DMS114 treated with DMSO at 0.1 percent for 48 hours (cell line): Measurements from ENCODE around the gene PRSS21.
A peak's percentile ranks its signal among the peaks of the same experiment; 100 is the strongest.

Source experiments
- DNase-seq: peaks from one replicate; lab custom pipeline; 2025; ENCODE audit not compliant: unreplicated experiment; lab: John Stamatoyannopoulos, UW

PRSS21 gene, protein sequence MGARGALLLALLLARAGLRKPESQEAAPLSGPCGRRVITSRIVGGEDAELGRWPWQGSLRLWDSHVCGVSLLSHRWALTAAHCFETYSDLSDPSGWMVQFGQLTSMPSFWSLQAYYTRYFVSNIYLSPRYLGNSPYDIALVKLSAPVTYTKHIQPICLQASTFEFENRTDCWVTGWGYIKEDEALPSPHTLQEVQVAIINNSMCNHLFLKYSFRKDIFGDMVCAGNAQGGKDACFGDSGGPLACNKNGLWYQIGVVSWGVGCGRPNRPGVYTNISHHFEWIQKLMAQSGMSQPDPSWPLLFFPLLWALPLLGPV

DNA sequence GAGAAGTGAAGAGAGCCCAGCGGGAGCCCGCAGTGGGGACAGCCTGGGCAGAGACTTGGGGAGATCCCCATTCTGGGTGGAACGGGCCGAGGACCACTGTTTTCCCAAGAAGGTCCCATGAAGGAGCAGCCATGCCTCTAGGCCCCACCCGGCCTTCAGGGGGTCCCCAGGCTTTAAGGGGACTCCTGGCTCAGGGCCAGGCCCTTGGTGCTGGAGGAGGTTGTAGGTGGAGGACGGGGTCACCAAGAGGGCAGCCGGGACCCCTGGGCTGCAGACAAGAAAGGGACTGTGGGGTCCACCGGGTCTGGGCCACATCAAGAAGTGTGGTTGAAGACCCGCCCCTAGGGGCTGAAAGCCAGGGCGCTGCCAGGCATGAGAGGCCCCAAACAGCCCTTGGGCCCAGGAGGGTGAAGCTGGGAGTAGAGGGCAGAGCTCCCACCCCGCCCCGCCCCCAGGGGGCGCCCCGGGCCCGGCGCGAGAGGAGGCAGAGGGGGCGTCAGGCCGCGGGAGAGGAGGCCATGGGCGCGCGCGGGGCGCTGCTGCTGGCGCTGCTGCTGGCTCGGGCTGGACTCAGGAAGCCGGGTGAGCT lies at the start of gene PRSS21:
Gene PRSS21, plus strand, starts transcription at position 487 of the 589 bp plus-strand sequence. Its CDS starts 32 bp downstream, at position 519.
- DNase-seq = no peak

DNA sequence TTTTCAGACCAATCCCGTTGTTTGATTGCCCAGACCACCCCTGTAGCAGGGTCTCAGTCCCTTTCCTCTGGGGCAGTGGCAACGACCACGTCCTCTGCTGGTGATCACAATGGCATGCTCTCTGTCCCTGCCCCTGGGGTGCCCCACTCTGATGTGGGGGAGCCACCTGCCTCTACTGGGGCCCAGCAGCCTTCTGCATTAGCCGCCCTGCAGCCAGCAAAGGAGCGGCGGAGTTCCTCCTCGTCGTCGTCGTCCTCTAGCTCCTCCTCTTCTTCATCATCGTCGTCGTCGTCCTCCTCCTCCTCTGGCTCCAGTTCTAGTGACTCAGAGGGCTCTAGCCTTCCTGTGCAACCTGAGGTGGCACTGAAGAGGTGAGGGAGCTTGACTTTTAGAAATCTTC lies 49.1 kb upstream of the PRSS21 start:
- DNase-seq = no peak

DNA sequence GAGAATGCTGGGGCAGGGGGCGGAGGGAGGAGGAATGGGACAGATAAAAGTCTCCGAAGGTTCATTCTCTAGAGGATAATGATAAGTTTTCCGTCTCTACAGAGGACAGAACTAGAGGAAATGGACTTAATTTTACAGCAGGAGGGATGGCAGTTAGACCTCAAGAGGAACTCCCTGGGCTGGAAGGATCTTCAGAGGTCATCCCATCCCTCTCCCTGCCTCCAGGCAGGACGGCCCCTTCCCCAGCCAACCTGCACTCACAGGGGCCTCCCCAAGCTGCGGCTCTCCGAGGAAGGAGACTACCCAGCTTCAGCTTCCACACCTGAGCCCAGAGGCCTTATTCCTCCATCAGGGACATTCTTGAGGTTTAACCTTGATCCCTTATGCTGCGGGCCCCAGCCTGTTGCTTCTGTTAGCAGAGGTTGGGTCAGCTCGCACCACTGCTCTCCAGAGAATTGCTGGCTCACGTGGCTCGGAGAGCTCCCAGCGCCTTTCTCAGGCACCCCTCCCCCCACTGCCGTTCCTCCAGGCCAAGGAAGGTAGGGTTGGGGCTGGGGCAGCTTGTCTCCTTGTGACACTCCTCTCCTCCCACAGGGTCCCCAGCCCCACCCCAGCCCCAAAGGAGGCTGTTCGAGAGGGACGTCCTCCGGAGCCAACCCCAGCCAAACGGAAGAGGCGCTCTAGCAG lies 48.5 kb upstream of the PRSS21 start:
- no peak for DNase-seq

DNA sequence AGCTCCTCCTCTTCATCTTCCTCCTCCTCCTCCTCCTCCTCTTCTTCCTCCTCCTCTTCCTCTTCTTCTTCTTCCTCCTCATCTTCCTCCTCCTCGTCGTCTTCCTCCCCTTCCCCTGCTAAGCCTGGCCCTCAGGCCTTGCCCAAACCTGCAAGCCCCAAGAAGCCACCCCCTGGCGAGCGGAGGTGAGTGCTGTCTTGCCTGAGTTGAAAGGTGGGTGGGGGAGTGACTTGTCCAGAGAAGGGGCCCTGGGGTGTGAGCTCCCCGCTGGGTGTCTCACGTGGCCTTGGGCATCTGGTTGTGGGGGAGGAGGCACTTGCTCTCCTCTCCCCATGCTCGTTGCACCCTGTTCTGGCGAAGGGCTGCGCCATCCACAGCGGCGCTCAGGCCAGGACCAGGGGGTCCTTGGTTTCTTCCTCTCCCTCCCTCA lies 47.9 kb upstream of the PRSS21 start:
- no peak for DNase-seq

GRCh38 chr16:2769675-2770056 lies 47.4 kb upstream of the PRSS21 start:
- peak; percentile 32 for DNase-seq

DNA sequence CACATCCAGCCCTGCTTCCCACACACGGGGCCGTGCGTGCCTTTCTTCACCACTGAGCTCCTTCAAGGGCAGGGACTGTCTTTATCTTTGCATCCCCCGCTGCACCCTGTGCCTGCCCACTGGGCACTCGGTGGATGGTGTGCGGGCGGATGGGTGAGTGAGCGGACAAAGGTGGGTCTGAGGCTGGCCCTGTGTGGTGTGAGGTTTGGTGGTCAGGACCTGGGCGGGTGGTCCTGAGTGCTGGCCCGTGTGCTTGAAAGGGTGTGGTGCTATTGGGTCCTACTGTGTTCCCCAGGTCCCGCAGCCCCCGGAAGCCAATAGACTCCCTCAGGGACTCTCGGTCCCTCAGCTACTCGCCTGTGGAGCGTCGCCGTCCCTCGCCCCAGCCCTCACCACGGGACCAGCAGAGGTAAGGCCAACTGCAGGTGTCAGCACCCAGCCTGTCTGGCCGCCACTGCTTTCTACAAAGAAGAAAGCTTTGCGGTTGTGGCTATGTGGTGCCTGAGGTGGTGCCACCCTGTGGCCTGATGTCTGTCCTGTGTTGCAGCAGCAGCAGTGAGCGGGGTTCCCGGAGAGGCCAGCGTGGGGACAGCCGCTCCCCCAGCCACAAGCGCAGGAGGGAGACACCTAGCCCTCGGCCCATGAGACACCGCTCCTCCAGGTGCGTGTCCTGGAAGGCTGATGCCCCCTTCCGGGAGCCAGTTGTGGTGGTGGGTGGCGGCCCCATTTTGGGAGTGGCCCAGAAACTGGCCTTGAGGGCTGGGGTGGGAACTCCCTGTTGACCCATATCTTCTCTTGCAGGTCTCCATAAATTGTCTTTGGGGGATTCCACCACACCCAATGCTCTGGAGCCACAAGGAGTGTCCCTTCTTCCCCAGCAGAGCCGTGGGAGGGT lies 46.7 kb upstream of the PRSS21 start:
- DNase-seq = peak; percentile 27

DNA sequence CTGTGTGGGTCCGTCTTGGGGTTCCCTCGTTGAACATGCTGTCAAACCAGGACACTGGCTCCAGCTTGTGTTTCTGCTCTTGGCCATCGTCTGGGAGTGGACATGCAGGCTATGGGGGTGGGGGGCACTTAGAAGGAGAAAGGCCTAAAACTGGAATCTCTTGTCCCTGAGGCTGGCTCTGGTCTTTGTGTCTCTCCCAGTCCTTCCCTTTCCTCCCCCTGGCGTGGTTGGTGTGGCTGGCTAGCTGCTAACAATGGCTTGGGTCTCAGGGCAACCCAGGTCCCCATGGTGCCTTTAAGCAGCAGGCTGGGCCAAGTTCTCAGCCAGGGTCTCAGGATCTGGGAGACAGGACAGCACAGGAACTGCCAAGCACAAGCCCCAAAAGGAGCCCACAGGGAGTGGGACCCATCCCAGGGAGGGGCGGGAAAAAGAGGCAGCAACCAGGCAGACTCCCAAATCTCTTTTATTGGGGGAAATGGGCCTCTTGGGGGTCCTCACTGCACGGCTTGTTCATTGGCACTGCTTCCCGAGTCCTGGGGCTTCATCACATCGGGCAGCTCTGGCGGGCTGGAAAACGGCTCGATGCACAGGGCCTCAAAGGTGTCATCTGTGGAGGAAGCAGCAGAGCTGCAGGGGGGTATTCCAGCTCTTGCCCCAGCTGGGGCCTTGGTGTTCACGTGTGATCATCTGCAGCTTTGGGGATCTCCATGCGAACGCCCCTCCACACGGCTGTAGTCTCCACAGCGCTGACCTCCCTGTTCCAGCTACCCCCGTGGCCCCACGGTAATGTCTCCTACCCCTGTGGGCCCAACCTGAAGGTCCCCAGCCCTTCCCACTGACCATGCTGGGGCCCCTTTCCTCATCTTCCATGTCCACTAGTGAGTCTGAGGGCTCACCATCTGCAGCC lies 45.3 kb upstream of the PRSS21 start:
- DNase-seq = no peak

GRCh38 chr16:2773188-2773968 lies 43.7 kb upstream of the PRSS21 start:
- DNase-seq = no peak

DNA sequence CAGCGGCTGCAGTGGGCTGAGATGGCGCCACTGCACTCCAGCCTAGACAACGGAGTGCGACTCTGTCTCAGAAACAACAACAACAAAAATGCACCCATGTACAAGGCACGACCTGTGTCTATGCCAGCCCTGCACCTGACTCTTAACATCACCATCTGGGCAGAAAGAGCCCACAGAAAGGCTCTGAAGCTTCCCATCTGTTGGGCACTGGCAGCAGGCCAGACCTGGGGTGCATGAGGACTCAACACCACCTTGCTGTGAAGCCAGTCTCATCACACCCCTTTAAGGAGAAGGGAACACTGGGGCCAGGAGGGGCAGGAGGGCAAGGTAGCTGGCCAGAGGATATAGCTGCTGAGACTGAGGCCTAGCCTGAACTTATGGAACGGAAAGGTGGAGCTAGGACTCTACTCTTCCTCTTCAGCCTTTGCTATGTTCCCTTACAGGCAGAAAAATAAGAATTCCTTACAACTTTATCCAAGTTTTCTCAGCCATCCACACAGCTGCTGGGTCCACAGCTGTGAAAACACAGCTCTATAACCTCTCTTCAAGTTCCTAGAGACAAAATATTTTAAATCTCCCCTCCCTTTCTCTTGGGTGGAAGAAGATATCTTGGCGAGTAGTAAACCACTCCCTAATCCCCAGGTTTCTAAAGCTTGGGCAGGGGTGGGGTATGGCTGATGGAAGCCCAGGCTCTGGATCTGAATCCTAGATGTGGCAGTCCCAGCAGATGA lies 42.7 kb upstream of the PRSS21 start:
- DNase-seq = no peak

DNA sequence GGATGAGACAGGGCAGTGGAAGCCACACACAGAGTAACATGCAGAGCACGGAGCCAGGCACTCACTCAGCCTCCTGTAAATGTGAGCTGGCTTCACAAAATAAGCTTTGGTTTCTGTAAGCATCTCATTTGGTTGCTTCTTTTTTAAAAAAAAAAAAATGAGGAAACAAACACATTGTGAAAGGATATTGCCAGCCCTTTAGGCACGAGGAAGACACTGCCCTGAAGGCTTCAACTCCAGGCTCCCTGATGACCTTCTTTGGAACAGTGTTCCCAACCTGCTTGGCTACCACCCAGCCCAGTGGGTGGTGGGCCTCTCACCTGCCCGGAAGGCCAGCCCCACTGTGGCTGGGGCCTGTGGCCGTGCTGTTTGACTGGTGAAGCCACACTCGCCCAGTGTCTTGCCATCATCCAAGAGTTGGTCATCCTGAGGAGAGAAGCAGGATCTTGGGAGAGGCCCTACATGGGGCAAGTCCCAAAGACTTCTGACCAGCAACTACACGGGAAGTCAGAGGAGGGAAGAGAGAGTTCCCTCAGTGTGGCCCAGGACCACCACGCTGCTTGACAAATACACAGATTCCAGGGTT lies 41.8 kb upstream of the PRSS21 start:
- no peak for DNase-seq

- DNase-seq = no peak
Measured at GRCh38 chr16:2775765-2776499, 41.1 kb upstream of the PRSS21 start.

GRCh38 chr16:2776500-2777139 lies 40.4 kb upstream of the PRSS21 start:
- DNase-seq = no peak

- DNase-seq = peak; percentile 41
Measured at GRCh38 chr16:2777231-2777902, 39.7 kb upstream of the PRSS21 start, which contains the start of gene ELOB. TSS of gene ELOB (minus strand) at chr16:2777280. CDS start at chr16:2777239, 41 bp downstream.

- DNase-seq = no peak
Measured at GRCh38 chr16:2777903-2778629, 39.0 kb upstream of the PRSS21 start.

DNA sequence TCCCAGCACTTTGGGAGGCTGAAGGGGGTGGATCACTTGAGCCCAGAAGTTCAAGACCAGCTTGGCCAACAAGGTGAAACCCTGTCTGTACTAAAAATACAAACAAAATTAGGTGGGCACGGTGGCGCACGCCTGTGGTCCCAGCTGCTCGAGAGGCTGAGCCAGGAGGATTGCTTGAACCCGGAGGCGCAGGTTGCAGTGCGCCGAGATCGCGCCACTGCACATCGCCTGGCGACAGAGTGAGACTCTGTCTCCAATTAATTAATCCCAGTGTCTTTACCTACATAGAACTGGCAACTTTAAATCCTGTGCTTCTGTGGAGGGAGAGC lies 38.4 kb upstream of the PRSS21 start:
- no peak for DNase-seq
